ENCODE results near the gene IKZF4. TPM values are rescaled to one million over a fixed set of nuclear protein-coding genes. Genes with fewer than 3 reads are reported as not detected.
A peak's percentile ranks its signal among the peaks of the same experiment; 100 is the strongest.

Gene IKZF4
- total RNA-seq, 1 donor, result 3.4 TPM

- H3K4me3 ChIP-seq (ENCODE audit: low read depth, low read length), result no peak overlapping the region
- no peak for TF ChIP-seq CTCF (IDR thresholded peaks at IDR 0.05; ENCODE audit: insufficient read depth, low read length)
- no peak for DNase-seq (ENCODE audit: low read depth)
These were observed 65.3 kb downstream of the IKZF4 start for GRCh38 chr12:56086096-56086495.

- DNase-seq (ENCODE audit: low read depth), result no peak
- no peak for TF ChIP-seq CTCF (IDR thresholded peaks at IDR 0.05; ENCODE audit: insufficient read depth, low read length)
- no peak overlapping the region for H3K4me3 ChIP-seq (ENCODE audit: low read depth, low read length)
These were observed 65.8 kb downstream of the IKZF4 start for GRCh38 chr12:56086608-56087007.

GRCh38 chr12:56087220-56087619 is 66.4 kb downstream of the IKZF4 start:
- peak; percentile 11 for DNase-seq (ENCODE audit: low read depth)
- TF ChIP-seq CTCF (IDR thresholded peaks at IDR 0.05; ENCODE audit: insufficient read depth, low read length), result no peak
- H3K4me3 ChIP-seq (ENCODE audit: low read depth, low read length), result no peak overlapping the region

Other genes with a start within 250 kb of the IKZF4 start
- 84.6 and 165 TPM in 2 replicates for gene SARNP, start 203.3 kb upstream of the IKZF4 start, total RNA-seq (ENCODE audit: low replicate concordance)
- 7.6 and 16.9 TPM in 2 replicates for gene ORMDL2, start 203.0 kb upstream of the IKZF4 start, total RNA-seq (ENCODE audit: low replicate concordance)
- gene DNAJC14, start 191.5 kb upstream of the IKZF4 start, total RNA-seq (ENCODE audit: low replicate concordance), result 26.4 and 48.3 TPM in 2 replicates
- 9.7 and 11.1 TPM in 2 replicates for gene MMP19, start 178.1 kb upstream of the IKZF4 start, total RNA-seq (ENCODE audit: low replicate concordance)
- gene PYM1, start 93.1 kb upstream of the IKZF4 start, total RNA-seq (ENCODE audit: low replicate concordance), result 23.3 and 35.7 TPM in 2 replicates
- 50.6 and 62.1 TPM in 2 replicates for gene DGKA, start 89.9 kb upstream of the IKZF4 start, total RNA-seq (ENCODE audit: low replicate concordance)
- gene PMEL, start 55.0 kb upstream of the IKZF4 start, total RNA-seq (ENCODE audit: low replicate concordance), result 0.27 and 0.82 TPM in 2 replicates
- gene CDK2, start 54.2 kb upstream of the IKZF4 start, total RNA-seq (ENCODE audit: low replicate concordance), result 8.5 and 38.5 TPM in 2 replicates
- gene RAB5B, start 47.0 kb upstream of the IKZF4 start, total RNA-seq (ENCODE audit: low replicate concordance), result 47.8 and 75.2 TPM in 2 replicates
- gene SUOX, start 23.8 kb upstream of the IKZF4 start, total RNA-seq (ENCODE audit: low replicate concordance), result 20.4 and 40.4 TPM in 2 replicates
- 321 and 893 TPM in 2 replicates for gene RPS26, start 20.9 kb downstream of the IKZF4 start, total RNA-seq (ENCODE audit: low replicate concordance)
- 1.2 and 1.5 TPM in 2 replicates for gene ERBB3, start 59.1 kb downstream of the IKZF4 start, total RNA-seq (ENCODE audit: low replicate concordance)
- 102 and 141 TPM in 2 replicates for gene PA2G4, start 83.5 kb downstream of the IKZF4 start, total RNA-seq (ENCODE audit: low replicate concordance)
- 2,772 and 12,570 TPM in 2 replicates for gene RPL41, start 95.6 kb downstream of the IKZF4 start, total RNA-seq (ENCODE audit: low replicate concordance)
- 5.9 and 7.3 TPM in 2 replicates for gene ZC3H10, start 97.2 kb downstream of the IKZF4 start, total RNA-seq (ENCODE audit: low replicate concordance)
- gene ESYT1, start 107.2 kb downstream of the IKZF4 start, total RNA-seq (ENCODE audit: low replicate concordance), result 207 and 267 TPM in 2 replicates
- gene MYL6B, start 131.5 kb downstream of the IKZF4 start, total RNA-seq (ENCODE audit: low replicate concordance), result 74.2 and 125 TPM in 2 replicates
- gene MYL6, start 137.3 kb downstream of the IKZF4 start, total RNA-seq (ENCODE audit: low replicate concordance), result 1,047 and 1,209 TPM in 2 replicates
- 69.4 and 222 TPM in 2 replicates for gene SMARCC2, start 168.4 kb downstream of the IKZF4 start, total RNA-seq (ENCODE audit: low replicate concordance)
- 75.0 and 86.0 TPM in 2 replicates for gene RNF41, start 200.9 kb downstream of the IKZF4 start, total RNA-seq (ENCODE audit: low replicate concordance)
- gene NABP2, start 203.3 kb downstream of the IKZF4 start, total RNA-seq (ENCODE audit: low replicate concordance), result 13.9 and 31.5 TPM in 2 replicates
- gene SLC39A5, start 209.0 kb downstream of the IKZF4 start, total RNA-seq (ENCODE audit: low replicate concordance), result 0.18 TPM in 1 of 2 replicates, not detected in the other
- 8.7 and 20.0 TPM in 2 replicates for gene ANKRD52, start 237.3 kb downstream of the IKZF4 start, total RNA-seq (ENCODE audit: low replicate concordance)
- 5.1 and 8.0 TPM in 2 replicates for gene COQ10A, start 245.9 kb downstream of the IKZF4 start, total RNA-seq (ENCODE audit: low replicate concordance)